Heart left ventricle (tissue), 16 donors: ENCODE results near the gene CEP164. TPM values are rescaled to one million over a fixed set of nuclear protein-coding genes. Genes with fewer than 3 reads are reported as not detected.

ENCODE experiments used
- ATAC-seq, 4 donors: fragments of 200-7000 bp; cut with Tn5 transposase; one replicate each; pipeline ENCODE4 v1.9.1; 2020 to 2022; ENCODE audit warnings: moderate library complexity in 4 of 4, mild to moderate bottlenecking in 3 of 4, moderate number of reproducible peaks in 1 of 4
- DNase-seq, 5 donors: peaks; one replicate each; pipeline ENCODE4 v3.0.0-alpha.2; 2020
- H3K27ac ChIP-seq, 12 donors: fragments of 200-600 bp; sonication (generic) in 4 of 12; one replicate each; pipeline versions ENCODE4 v1.5.0 to v1.8.0; 2016 to 2022; ENCODE audit warnings: mild to moderate bottlenecking in 2 of 12
- H3K27me3 ChIP-seq, 9 donors: fragments of 200-600 bp; sonication (generic) in 2 of 9; one replicate each; pipeline versions ENCODE4 v1.5.1 to v1.8.0; 2016 to 2022; ENCODE audit warnings: mild to moderate bottlenecking in 3 of 9
- H3K36me3 ChIP-seq, 9 donors: fragments of 200-600 bp; sonication (generic) in 2 of 9; one replicate each; pipeline versions ENCODE4 v1.5.0 to v1.8.0; 2018 to 2022; ENCODE audit warnings: mild to moderate bottlenecking in 2 of 9
- H3K4me1 ChIP-seq, 12 donors: fragments of 200-600 bp; sonication (generic) in 4 of 12; one replicate each; pipeline versions ENCODE4 v1.5.0 to v1.8.0; 2016 to 2022; ENCODE audit warnings: mild to moderate bottlenecking in 3 of 12
- H3K4me3 ChIP-seq, 12 donors: fragments of 200-600 bp; sonication (generic) in 4 of 12; one replicate each; pipeline versions ENCODE4 v1.5.0 to v1.8.0; 2017 to 2022; ENCODE audit warnings: mild to moderate bottlenecking in 9 of 12, moderate library complexity in 4 of 12
- H3K9me3 ChIP-seq, 12 donors: fragments of 200-600 bp; sonication (generic) in 4 of 12; one replicate each; pipeline versions ENCODE4 v1.5.0 to v1.8.0; 2016 to 2022; ENCODE audit warnings: mild to moderate bottlenecking in 1 of 12
- POLR2A ChIP-seq, 2 donors: fragments of 450-650 bp; IDR thresholded peaks; one replicate each; pipeline ENCODE4 v1.6.1; 2017; ENCODE audit warnings: antibody characterized with exemption in 2 of 2, mild to moderate bottlenecking in 2 of 2, moderate library complexity in 2 of 2
- WGBS, 4 donors: extraction: QIAGEN DNeasy Blood & Tissue Kit in 2 of 4; methylation state at CpG; one replicate each; pipeline versions ENCODE4 v1.1.5 to v1.1.7; 2013 to 2018; 5-methylcytosine and 5-hydroxymethylcytosine counted together
- intact Hi-C, 10 donors: fragments of 100-400 bp; cut with DNase I; formaldehyde crosslinking; loops; one replicate each; pipeline versions ENCODE4 v1.11.1 to v1.14.2; 2022
- polyA plus RNA-seq, 2 donors: library from polyadenylated mRNA; stranded (reverse); fragments of 200-250 nt; gene quantifications; one replicate each; pipeline ENCODE4 v1.2.3, GENCODE V29; 2013
- total RNA-seq, 9 donors: library from RNA; depleted of rRNA in 2 of 9; stranded (reverse); fragments of >200 nt in 2 of 9; fragmentation: NEBNext Ultra II Directional in 3 of 9; extraction: Animal tissue kit (Norgen Biotek cat#: 25700) in 3 of 9; gene quantifications; one replicate each; pipeline versions ENCODE4 v1.1.0 to v1.2.4, GENCODE V29; 2016 to 2023
- TF ChIP-seq, protein P1 (sequence below), 12 donors: fragments of 200-600 bp; sonication (generic) in 4 of 12; IDR thresholded peaks; one replicate each; pipeline versions ENCODE4 v1.5.0 to v1.8.0; 2018 to 2022; ENCODE audit warnings: antibody characterized with exemption in 12 of 12, mild to moderate bottlenecking in 5 of 12
- donor health status: ischemic (EF 13 %, LVEDD 7.1; RV severe dilation, severe dysfunction).
- donor health status: healthy with polysubstance abuse.
- donor health status: DM: no; HTN: yes; CAD: no.
- donor health status: DM: no; HTN: no; CAD: no.
- donor health status: ischemic (EF 25% LVEDD 6.9; RV normal size, moderate dysfunction).
- donor health status: ischemic (EF 25% LVEDD 5.7; RV mildly dilated, moderate dysfunction).
- donor health status: healthy.
- donor health status: DM: yes; HTN: yes; CAD: no.
- donor health status: ischemic (EF 35%, LVEDD 5.7; RV mildly dilated, moderate dysfunction).
- donor health status: nonischemic (EF 11% LVEDD 7.7; RV severe dilation, severe dysfunction).
- donor health status: DM: yes; HTN: yes; CAD: no.
- donor health status: PGD.
- donor health status: ischemic (EF 29% LVEDD 5.4; RV normal size, mild dysfunction).
- donor health status: nonischemic (EF 23%, LVEDD 6.1; RV moderate dilation, normal function).

CEP164 gene
- total and polyA plus RNA-seq, 11 donors: 2.6 to 15.4 (median 6.6) TPM

DNA sequence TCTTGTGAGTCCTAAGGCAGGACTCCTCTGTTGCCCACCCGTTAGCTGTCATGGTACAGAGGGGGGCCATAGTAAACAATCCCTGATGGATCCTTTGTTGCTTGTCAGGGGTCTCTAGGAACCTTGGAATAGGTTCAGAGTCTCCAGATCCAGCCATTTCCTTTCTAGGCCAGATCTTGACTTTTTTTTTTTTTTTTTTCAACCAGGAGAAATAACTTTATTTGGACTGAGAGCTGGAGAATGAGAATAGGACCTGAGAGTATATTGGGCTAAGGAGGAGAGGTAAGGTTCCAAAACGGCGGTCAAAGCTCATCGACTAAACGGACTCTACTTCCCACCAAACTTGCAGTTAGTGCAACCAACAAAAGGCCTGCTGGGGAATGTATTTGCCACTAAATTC, 7.7 kb downstream of the CEP164 start:
- H3K36me3 ChIP-seq: peaks cover 0 to 45% (median 22%) of the 10 kb centered on the region in 9 donors
- ATAC-seq (no peak), DNase-seq (no peak)
- 85 to 98% (median 97%) methylated on average over 5 of the region's 5 CpGs for WGBS, 4 donors
- intact Hi-C loops: no loop called here
- H3K27me3 ChIP-seq: no peaks in the 10 kb centered on the region
- peaks cover 0 to 4% (median 0%) of the 10 kb centered on the region in 12 donors for H3K4me1 ChIP-seq
- no peak for TF ChIP-seq POLR2A (IDR thresholded peaks at IDR 0.05)
- TF ChIP-seq, protein P1, sequence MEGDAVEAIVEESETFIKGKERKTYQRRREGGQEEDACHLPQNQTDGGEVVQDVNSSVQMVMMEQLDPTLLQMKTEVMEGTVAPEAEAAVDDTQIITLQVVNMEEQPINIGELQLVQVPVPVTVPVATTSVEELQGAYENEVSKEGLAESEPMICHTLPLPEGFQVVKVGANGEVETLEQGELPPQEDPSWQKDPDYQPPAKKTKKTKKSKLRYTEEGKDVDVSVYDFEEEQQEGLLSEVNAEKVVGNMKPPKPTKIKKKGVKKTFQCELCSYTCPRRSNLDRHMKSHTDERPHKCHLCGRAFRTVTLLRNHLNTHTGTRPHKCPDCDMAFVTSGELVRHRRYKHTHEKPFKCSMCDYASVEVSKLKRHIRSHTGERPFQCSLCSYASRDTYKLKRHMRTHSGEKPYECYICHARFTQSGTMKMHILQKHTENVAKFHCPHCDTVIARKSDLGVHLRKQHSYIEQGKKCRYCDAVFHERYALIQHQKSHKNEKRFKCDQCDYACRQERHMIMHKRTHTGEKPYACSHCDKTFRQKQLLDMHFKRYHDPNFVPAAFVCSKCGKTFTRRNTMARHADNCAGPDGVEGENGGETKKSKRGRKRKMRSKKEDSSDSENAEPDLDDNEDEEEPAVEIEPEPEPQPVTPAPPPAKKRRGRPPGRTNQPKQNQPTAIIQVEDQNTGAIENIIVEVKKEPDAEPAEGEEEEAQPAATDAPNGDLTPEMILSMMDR (IDR thresholded peaks at IDR 0.05): no peak
- no peaks in the 10 kb centered on the region for H3K9me3 ChIP-seq
- no peak overlapping the region for H3K27ac ChIP-seq
- no peak overlapping the region for H3K4me3 ChIP-seq

DNA sequence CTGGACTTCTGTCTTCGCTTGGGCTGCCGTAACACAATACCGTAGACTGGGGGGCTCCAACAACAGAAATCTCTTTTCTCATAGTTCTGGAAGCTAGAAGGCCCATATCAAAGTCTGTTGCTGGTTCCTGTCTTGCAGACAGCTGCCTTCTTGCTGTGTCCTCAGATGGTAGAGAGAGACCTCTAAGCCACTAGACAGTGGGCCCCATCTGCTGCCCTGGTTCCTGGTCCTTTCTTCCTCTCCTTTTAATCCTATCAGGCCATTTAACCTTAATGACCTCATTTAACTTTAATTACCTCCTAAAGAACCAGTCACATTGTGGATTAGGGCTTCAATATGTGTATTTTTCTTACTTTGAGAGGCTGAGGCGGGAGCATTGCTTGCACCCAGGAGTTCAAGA, 9.4 kb downstream of the CEP164 start:
- TF ChIP-seq POLR2A (IDR thresholded peaks at IDR 0.05): no peak
- 96 to 100% (median 97%) methylated on average over 4 of the region's 4 CpGs for WGBS, 4 donors
- H3K4me3 ChIP-seq: no peak overlapping the region
- intact Hi-C loops: no loop called here
- no peak for ATAC-seq
- H3K36me3 ChIP-seq: peaks cover 0 to 60% (median 32%) of the 10 kb centered on the region in 9 donors
- H3K4me1 ChIP-seq: peaks cover 0 to 4% (median 0%) of the 10 kb centered on the region in 12 donors
- H3K9me3 ChIP-seq: no peaks in the 10 kb centered on the region
- no peaks in the 10 kb centered on the region for H3K27me3 ChIP-seq
- DNase-seq: no peak
- no peak overlapping the region for H3K27ac ChIP-seq

DNA sequence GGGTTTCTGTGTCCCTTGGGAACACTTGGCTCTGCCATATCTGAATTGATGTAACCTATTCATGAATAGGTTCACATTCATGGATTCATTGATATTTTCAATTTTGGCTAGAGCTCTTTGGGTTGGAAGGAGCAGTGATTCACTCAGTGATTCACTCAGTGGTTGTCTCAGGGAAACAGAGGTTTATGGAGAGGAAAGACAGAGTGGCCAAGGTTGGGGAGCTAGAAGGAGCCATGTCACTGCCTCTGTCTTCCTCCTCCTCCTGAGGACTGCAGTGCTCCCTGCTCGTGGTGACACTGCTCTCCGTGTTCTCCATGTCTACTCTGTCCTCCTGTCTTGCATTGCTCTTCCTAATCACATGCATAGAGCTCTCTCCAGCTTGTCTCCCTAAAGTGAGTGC, 17.4 kb downstream of the CEP164 start:
- H3K4me1 ChIP-seq: no peaks in the 10 kb centered on the region
- DNase-seq (no peak), ATAC-seq (no peak)
- H3K4me3 ChIP-seq: no peak overlapping the region
- no peak overlapping the region for H3K27ac ChIP-seq
- WGBS, 4 donors: 79 to 96% (median 90%) methylated on average over 2 of the region's 2 CpGs
- TF ChIP-seq, protein P1 (IDR thresholded peaks at IDR 0.05): no peak
- TF ChIP-seq POLR2A (IDR thresholded peaks at IDR 0.05): no peak
- no peaks in the 10 kb centered on the region for H3K9me3 ChIP-seq
- intact Hi-C loops: no loop called here
- H3K27me3 ChIP-seq: no peaks in the 10 kb centered on the region
- peaks cover 0 to 90% (median 60%) of the 10 kb centered on the region in 9 donors for H3K36me3 ChIP-seq

DNA sequence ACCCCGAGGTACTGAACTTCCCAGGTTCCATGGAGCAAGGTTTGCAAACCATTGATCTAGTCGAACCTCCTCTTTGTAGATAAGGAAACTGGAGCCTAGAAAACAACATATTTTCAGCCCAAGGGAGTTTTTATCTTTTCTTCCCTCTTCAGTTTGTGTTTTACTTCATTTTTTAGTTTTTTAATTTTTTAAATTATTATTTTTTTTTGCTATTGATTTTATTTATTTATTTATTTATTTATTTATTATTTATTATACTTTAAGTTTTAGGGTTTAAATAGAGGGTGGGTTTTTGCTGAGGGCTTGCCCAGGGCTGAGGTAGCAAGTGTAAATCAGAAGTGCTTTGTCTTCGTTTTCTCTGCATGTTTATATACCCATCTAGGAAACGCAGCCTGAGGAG, 26.9 kb downstream of the CEP164 start:
- H3K36me3 ChIP-seq: peaks cover 0 to 69% (median 48%) of the 10 kb centered on the region in 9 donors
- H3K27ac ChIP-seq: no peak overlapping the region
- intact Hi-C loops: no loop called here

More for the DNA sequence above, 26.9 kb downstream of the CEP164 start:
- 93 to 97% (median 94%) methylated on average over 4 of the region's 4 CpGs for WGBS, 4 donors
- H3K4me1 ChIP-seq: no peaks in the 10 kb centered on the region
- no peaks in the 10 kb centered on the region for H3K27me3 ChIP-seq
- ATAC-seq: no peak
- DNase-seq: no peak
- no peak overlapping the region for H3K4me3 ChIP-seq
- TF ChIP-seq, protein P1 (IDR thresholded peaks at IDR 0.05): no peak
- no peak for TF ChIP-seq POLR2A (IDR thresholded peaks at IDR 0.05)
- H3K9me3 ChIP-seq: no peaks in the 10 kb centered on the region
